ENCODE data around the gene SPOCK3. TPM values are rescaled to one million over a fixed set of nuclear protein-coding genes. Genes with fewer than 3 reads are reported as not detected.
A peak's percentile ranks its signal among the peaks of the same experiment; 100 is the strongest.

The SPOCK3 gene
- total and polyA plus RNA-seq, 3 donors from 2014 or later: 0.16 to 1.5 (median 0.68) TPM

GRCh38 chr4:167248271-167248670, 14.0 kb upstream of the SPOCK3 start:
- no peaks in the 10 kb centered on the region for H3K9me3 ChIP-seq
- no peaks in the 10 kb centered on the region for H3K27me3 ChIP-seq
- no peak overlapping the region for H3K27ac ChIP-seq
- intact Hi-C loops (cut with DNase I; ENCODE audit: low total_unique reads): no loop called here
- no peaks in the 10 kb centered on the region for H3K4me1 ChIP-seq
- TF ChIP-seq CTCF (IDR thresholded peaks at IDR 0.05): no peak
- no peak for TF ChIP-seq POLR2A (IDR thresholded peaks at IDR 0.05)
- no peaks in the 10 kb centered on the region for H3K36me3 ChIP-seq (ENCODE audit: low read depth, missing control alignments)
- DNase-seq: no peak
- H3K4me3 ChIP-seq: no peak overlapping the region
- 90 to 94% methylated on average over 4 of the region's 4 CpGs for WGBS, 2 donors

- H3K27ac ChIP-seq: no peak overlapping the region
- 71 to 78% methylated on average over 2 of the region's 2 CpGs for WGBS, 2 donors
- no peak for TF ChIP-seq POLR2A (IDR thresholded peaks at IDR 0.05)
- no peak for TF ChIP-seq CTCF (IDR thresholded peaks at IDR 0.05)
- intact Hi-C loops (cut with DNase I; ENCODE audit: low total_unique reads): no loop called here
- H3K4me3 ChIP-seq: no peak overlapping the region
- H3K36me3 ChIP-seq (ENCODE audit: low read depth, missing control alignments): no peaks in the 10 kb centered on the region
- no peaks in the 10 kb centered on the region for H3K9me3 ChIP-seq
- no peaks in the 10 kb centered on the region for H3K27me3 ChIP-seq
- H3K4me1 ChIP-seq: no peaks in the 10 kb centered on the region
- no peak for DNase-seq
Observed at GRCh38 chr4:167239627-167240026, 5.3 kb upstream of the SPOCK3 start.

GRCh38 chr4:167238226-167238625, 3.9 kb upstream of the SPOCK3 start:
- intact Hi-C loops (cut with DNase I; ENCODE audit: low total_unique reads): no loop called here
- no peak overlapping the region for H3K4me3 ChIP-seq
- TF ChIP-seq POLR2A (IDR thresholded peaks at IDR 0.05) (no peak), CTCF (IDR thresholded peaks at IDR 0.05) (no peak)
- no peaks in the 10 kb centered on the region for H3K9me3 ChIP-seq
- H3K4me1 ChIP-seq: no peaks in the 10 kb centered on the region
- no peaks in the 10 kb centered on the region for H3K36me3 ChIP-seq (ENCODE audit: low read depth, missing control alignments)
- H3K27ac ChIP-seq: no peak overlapping the region
- H3K27me3 ChIP-seq: no peaks in the 10 kb centered on the region
- WGBS, 2 donors: 75 to 76% methylated on average over 1 of the region's 1 CpG
- DNase-seq: no peak

- Histone ChIP-seq H3K27ac (no peak overlapping the region), H3K4me3 (peak overlapping the region; percentile 34 to 51), H3K27me3 (no peaks in the 10 kb centered on the region), H3K4me1 (no peaks in the 10 kb centered on the region), H3K9me3 (no peaks in the 10 kb centered on the region), H3K36me3 (ENCODE audit: low read depth, missing control alignments) (no peaks in the 10 kb centered on the region)
- intact Hi-C loops (cut with DNase I; ENCODE audit: low total_unique reads): no loop called here
- 0% methylated on average over 12 to 40 of the region's 40 CpGs for WGBS, 2 donors
- DNase-seq: no peak
- TF ChIP-seq CTCF (IDR thresholded peaks at IDR 0.05) (no peak), POLR2A (IDR thresholded peaks at IDR 0.05) (no peak)
Observed at GRCh38 chr4:167233685-167234315, 494 bp downstream of the SPOCK3 start.
